Fibroblast of upper back skin (primary cell): ENCODE results near the gene MFN2.
"Not testable (repeated sequence)": the region's sequence is repeated elsewhere in the genome, so short reads cannot be mapped to it uniquely, and the experiment has no call there.

Experiments
- DNase-seq: peaks from one replicate; pipeline ENCODE4 v3.0.0-alpha.2; 2013

Gene MFN2

GRCh38 chr1:12001249-12001917, 21.1 kb downstream of the MFN2 start:
- peak; percentile 82 for DNase-seq

GRCh38 chr1:12001996-12002493, 21.8 kb downstream of the MFN2 start:
- DNase-seq = no peak

DNA sequence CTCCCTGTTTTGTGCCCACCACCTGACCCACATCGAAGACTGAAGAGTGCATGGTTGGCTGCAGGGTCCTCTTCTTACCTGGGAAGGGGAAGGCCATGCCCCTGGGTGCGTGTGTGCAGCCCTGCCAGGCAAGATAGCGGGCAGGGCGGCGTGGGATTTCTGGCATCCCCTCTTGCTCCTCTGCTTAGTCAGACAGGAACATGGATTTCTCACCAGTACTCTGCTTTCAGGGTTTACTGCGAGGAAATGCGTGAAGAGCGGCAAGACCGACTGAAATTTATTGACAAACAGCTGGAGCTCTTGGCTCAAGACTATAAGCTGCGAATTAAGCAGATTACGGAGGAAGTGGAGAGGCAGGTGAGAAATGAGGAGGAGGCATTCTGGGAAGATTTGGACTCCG, 23.5 kb downstream of the MFN2 start:
- no peak for DNase-seq

DNA sequence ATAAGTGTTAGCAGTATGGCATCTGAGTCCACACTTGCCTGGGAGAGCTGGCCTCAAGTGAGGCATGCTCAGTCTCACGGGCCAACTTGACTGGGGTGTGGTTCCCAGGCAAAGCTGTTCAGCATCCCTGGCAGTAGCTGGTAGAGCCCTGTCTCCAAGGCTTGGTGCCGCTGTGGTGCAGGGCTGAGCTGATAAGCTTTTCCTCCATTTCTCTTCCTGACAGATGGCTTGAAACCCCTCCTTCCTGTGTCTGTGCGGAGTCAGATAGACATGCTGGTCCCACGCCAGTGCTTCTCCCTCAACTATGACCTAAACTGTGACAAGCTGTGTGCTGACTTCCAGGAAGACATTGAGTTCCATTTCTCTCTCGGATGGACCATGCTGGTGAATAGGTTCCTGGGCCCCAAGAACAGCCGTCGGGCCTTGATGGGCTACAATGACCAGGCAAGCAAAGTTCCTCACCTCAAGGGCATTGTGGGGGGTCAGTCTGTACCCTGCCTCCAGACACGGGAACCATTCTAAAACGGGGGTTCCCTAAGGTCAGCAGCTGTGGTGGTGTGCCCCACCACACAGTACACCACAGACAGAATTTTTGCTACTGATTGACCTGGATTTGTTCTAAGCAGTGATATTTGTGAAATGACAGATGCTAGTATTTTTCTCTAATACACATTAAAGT, 25.4 kb downstream of the MFN2 start:
- no peak for DNase-seq

DNA sequence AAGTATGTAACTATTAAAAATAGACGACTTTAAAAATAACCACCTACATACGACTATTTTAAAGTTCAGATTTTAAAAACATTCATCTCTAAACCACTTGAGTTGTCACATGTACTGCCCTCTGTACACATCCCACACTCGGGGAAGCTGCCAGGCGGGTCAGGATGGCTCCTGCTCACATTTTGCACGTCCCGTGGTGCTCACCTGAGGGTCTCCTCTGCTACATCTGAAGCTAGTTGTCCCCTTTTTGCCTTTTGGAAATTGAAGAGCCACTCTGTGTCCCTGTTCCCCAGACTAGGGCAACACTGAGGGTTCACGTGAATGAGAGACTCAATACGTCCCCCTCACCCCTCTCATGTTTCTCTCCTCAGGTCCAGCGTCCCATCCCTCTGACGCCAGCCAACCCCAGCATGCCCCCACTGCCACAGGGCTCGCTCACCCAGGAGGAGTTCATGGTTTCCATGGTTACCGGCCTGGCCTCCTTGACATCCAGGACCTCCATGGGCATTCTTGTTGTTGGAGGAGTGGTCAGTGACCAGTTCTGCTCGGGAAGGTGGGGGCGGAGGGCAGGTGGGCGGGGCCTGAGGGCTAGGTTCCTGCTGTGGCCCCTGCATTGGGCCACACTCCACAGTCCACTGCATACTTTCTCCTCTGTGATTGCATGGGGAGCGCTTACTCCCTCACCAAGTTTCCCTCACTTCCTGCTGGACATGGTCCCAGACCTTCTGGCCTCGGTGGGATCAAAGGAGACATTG, 26.1 kb downstream of the MFN2 start:
- no peak for DNase-seq

DNA sequence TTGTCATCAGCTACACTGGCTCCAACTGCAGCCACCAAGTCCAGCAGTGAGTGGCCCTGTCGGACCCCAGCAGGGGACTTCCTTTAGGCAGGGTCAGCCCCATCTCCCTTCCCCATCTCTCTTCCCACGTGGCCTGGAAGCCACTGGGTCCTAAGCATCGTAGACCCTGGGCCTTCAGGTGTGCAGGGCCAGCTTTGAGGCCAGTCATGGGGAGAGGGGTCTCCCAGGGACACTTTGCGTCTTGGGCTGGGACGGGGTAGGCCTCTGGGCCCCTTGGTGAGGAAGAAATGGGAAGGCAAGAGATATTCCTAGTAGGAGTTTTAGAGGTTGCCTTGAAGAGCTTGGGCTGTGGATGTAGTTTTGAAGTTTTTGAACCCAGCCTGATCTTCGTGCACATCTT, 27.0 kb downstream of the MFN2 start:
- no peak for DNase-seq

GRCh38 chr1:12008355-12008754, 28.1 kb downstream of the MFN2 start:
- DNase-seq = not testable (repeated sequence)

DNA sequence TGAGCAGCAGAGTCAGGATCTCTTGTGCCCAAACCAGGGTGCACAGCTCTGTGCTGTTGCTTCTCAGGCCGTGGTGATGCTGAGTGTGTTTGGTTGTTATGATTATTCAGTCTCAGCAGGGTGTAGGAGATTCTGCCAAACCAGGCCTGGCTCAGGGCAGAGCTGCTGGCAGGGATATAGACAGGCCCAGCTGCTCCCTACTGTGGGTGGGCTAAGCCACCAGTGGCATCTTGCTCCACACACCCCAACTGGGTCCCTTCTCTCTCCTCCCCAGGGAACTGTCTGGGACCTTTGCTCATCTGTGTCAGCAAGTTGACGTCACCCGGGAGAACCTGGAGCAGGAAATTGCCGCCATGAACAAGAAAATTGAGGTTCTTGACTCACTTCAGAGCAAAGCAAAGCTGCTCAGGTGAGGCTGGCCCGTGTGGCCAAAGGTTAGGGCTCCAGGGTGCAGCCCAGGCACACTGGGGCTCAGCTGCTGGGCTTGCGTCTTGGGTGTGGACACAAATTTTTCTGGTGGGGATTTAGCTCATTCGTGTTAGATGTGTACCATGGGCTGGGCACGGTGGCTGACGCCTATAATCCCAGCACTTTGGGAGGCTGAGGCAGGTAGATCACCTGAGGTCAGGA, 29.2 kb downstream of the MFN2 start:
- no peak for DNase-seq

DNA sequence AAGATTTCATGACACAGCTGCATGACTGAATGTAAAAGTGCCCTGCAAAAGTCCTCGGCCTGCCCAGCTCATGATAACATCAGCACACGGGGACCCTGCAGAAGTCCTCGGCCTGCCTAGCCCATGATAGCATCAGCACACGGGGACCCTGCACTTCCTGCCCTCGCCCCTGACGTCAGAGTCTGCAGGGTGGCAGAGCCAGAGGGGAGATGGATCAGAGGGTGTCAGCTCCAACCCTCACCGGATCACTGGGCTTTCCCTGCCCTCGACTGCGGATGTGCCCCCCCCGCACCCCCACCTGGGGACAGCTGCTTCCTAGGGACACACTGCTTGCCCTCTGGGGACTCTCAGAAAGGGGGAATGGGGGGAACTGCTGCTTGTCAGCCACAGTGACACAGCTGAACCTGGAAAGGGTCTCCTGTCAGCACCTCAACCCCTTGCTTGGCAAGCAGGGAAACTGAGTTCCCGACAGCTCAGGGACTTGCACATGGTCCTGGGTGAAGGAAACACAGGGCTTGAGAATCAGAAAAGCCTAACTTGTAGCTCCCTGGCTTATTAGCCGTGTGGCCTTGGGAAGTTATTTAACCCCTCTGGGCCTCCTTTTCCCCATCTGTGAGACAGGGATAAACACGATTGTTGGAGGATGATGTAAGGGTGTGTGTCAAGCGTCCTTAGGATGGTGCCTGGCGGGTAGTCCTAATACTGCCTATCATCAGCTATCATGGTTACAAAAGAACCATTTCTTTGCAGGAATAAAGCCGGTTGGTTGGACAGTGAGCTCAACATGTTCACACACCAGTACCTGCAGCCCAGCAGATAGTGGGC, 30.7 kb downstream of the MFN2 start:
- DNase-seq = no peak

DNA sequence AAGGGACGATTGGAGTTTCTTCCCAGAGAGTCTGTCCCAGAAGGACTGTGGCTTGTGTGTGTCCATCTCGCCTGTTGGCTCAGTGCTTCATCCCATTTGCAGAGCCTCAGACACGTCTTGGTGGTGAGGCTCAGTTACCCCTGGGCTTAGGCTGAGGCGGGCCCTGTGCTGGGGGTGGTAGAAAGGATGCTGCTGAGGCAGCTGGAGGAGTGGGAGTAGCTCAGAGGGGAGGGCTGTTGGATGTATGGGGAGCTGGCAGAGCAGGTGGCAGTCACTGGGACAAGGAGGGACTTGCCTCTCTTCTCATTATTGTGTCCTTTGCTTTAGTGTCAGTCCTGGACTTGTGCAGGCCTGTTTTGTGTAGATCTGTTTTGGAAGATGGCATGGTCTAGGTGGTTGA, 31.8 kb downstream of the MFN2 start:
- DNase-seq = no peak

DNA sequence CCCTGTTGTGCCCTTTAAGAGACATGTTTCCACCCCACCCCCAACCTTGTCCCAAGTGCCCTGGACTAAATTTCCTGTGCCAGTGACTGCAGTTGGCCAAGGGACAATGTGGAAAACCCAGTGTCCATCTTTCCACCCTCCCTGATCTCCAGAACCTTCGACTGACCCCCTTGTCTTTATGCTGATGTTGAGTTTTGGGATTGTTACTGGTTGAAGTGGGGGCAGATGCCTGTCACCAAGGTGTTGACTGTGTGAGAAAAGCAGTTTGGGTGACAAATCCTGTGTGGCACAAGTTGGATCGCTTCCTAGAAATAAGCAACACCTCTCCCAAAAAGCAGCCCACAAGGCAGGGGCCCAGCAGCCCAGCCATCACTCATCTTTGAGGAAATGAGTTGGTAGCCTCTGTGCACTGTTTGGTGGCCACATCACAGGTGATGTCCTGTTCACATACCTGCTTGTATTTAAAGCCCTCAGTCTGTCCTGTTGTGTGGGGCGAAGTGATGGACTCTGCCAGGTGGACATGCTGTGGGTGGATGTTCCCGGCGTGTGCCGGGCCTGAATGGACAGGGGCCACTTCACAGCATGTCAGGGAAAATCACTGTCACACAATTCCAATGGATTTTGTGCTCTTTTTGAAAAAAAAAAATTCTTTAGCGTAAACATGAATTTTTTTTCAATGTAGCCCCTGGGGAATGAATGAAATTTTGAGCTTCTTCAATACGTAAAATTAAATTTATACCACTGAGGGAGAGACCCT, 32.5 kb downstream of the MFN2 start:
- no peak for DNase-seq

- no peak for DNase-seq
Observed at GRCh38 chr1:12014141-12014991, 34.1 kb downstream of the MFN2 start.

- DNase-seq = no peak
Observed at GRCh38 chr1:12015001-12015491, 34.8 kb downstream of the MFN2 start.

- DNase-seq = no peak
Observed at GRCh38 chr1:12015499-12015898, 35.3 kb downstream of the MFN2 start.

- no peak for DNase-seq
Observed at GRCh38 chr1:12016182-12016581, 35.9 kb downstream of the MFN2 start.

GRCh38 chr1:12019858-12020509, 39.7 kb downstream of the MFN2 start:
- DNase-seq = no peak

- DNase-seq = no peak
Observed at GRCh38 chr1:12021616-12022015, 41.4 kb downstream of the MFN2 start.

DNA sequence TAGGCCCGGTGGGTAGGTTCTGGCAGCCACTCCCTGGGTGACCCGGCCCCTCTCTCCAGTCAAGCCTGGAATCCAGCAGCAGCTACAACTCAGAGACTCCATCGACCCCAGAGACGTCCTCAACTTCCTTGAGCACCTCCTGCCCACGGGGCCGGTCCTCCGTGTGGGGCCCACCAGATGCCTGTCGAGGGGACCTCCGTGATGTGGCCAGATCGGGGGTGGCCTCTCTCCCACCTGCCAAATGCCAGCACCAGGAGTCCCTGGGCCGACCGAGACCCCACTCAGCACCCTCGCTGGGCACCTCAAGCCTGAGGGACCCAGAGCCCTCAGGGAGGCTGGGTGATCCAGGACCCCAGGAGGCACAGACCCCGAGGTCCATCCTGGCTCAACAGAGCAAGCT, 41.8 kb downstream of the MFN2 start:
- DNase-seq = no peak

DNA sequence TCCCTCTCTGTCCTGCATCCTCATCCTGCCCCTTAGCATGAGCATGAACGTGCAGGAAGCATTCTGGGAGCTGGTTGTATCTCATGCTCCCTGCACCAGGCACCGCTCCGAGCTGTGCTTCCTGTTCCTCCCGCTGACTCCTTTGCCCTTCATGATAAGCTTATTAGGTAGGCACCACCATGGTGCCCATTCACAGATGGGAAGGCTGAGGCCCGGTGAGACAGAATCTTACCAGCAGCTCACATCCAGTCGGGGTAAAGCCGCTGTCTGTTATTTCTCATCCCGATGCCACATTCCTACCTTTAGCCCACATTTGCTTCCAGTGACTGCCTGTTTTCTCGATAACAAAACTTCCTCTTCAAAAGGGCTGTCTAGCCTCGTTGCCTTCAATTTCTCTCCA, 46.3 kb downstream of the MFN2 start:
- DNase-seq = no peak

DNA sequence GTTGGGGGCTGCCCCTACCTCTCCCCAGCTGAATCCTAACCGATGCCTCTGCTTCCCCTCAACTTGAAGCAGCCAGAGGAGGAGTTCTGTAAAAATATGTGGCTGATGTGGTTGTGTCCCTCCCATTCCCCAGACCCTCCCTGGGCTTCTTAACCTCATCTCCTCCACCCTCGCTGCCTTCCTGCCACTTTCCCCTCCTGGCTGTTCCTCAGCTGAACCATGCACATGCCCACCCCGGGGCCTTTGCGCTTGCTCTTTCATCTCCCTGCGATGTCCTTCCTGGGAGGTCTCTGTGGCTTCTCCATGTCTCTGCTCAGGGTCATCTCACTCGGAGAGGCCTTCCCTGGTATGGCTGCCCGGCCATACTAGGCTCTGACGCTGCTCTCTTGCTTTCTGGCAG, 48.0 kb downstream of the MFN2 start:
- DNase-seq = no peak
